Activated T-helper 17 cell treated with anti-CD3 and anti-CD28 coated beads, Interleukin-2, amount 50 U/mL, for 72 hours (primary cell): ENCODE data around the gene CHCHD10. TPM values are rescaled to one million over a fixed set of nuclear protein-coding genes. Genes with fewer than 3 reads are reported as not detected.
A peak's percentile ranks its signal among the peaks of the same experiment; 100 is the strongest.

Experiments
- ATAC-seq: fragments of 150-1000 bp; cut with Tn5 transposase; replicated peaks from 2 replicates; pipeline ENCODE4 v1.10.0; 2021; ENCODE audit warnings: mild to moderate bottlenecking, moderate library complexity
- H3K27ac Mint-ChIP-seq: one replicate; pipeline ENCODE4 v1.8.0; 2022; ENCODE audit warnings: mixed read lengths
- H3K27me3 Mint-ChIP-seq: one replicate; pipeline ENCODE4 v1.8.0; 2022; ENCODE audit warnings: mixed read lengths
- H3K36me3 Mint-ChIP-seq: one replicate; pipeline ENCODE4 v1.8.0; 2022; ENCODE audit warnings: low read depth, mild to moderate bottlenecking, mixed read lengths
- H3K4me1 Mint-ChIP-seq: one replicate; pipeline ENCODE4 v1.8.0; 2022; ENCODE audit warnings: mixed read lengths
- H3K4me3 Mint-ChIP-seq: one replicate; pipeline ENCODE4 v1.8.0; 2022; ENCODE audit warnings: mild to moderate bottlenecking, mixed read lengths
- H3K9me3 Mint-ChIP-seq: one replicate; pipeline ENCODE4 v1.8.0; 2022; ENCODE audit warnings: mixed read lengths
- total RNA-seq, 2 donors: library from RNA; stranded (reverse); gene quantifications; one replicate each; pipeline ENCODE4 v1.2.3, GENCODE V29; 2022

The CHCHD10 gene
- total RNA-seq, 2 donors from 2014 or later = 49.6 to 104 TPM

- ATAC-seq = no peak
Measured at GRCh38 chr22:23781511-23782183, 13.9 kb upstream of the CHCHD10 start.

DNA sequence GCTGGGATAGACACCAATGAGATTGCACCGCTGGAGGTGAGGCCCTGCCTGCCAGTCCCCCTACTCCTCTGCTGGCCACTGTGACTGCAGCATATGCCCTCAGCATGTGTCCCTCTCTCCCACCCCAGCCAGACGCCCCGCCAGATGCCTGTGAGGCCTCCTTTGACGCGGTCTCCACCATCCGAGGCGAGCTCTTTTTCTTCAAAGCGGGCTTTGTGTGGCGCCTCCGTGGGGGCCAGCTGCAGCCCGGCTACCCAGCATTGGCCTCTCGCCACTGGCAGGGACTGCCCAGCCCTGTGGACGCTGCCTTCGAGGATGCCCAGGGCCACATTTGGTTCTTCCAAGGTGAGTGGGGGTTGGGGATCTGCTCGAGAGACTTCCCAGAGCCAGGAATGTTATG is 13.3 kb upstream of the CHCHD10 start:
- Mint-ChIP-seq H3K36me3 (no peaks in the 10 kb centered on the region), H3K4me3 (no peak overlapping the region), H3K9me3 (no peaks in the 10 kb centered on the region), H3K4me1 (no peaks in the 10 kb centered on the region), H3K27ac (peak overlapping the region; percentile 16), H3K27me3 (no peaks in the 10 kb centered on the region)
- no peak for ATAC-seq

More at GRCh38 chr22:23781511-23782183, 13.9 kb upstream of the CHCHD10 start:
- Mint-ChIP-seq H3K4me1 (no peaks in the 10 kb centered on the region), H3K36me3 (no peaks in the 10 kb centered on the region), H3K4me3 (no peak overlapping the region), H3K27me3 (no peaks in the 10 kb centered on the region), H3K27ac (peak overlapping the region; percentile 16), H3K9me3 (no peaks in the 10 kb centered on the region)

DNA sequence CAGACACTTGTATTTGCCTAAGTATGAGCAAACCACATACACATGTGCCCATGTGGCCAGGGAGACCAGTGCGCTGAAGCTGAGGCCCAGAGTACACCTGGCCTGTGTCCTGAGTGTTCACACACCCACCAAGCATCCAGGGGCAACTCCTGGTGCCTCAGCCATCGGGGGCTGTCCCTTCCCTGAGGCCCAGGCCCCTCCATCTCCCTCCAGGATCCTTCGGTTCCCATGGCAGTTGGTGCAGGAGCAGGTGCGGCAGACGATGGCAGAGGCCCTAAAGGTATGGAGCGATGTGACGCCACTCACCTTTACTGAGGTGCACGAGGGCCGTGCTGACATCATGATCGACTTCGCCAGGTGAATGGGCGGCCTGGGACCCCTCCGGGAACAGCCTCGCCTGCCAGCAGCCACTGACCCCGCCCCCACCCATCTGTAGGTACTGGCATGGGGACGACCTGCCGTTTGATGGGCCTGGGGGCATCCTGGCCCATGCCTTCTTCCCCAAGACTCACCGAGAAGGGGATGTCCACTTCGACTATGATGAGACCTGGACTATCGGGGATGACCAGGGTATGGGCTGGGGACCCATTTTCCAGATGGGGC is 12.5 kb upstream of the CHCHD10 start:
- Mint-ChIP-seq H3K4me1 (no peaks in the 10 kb centered on the region), H3K27ac (no peak overlapping the region), H3K36me3 (no peaks in the 10 kb centered on the region), H3K4me3 (no peak overlapping the region), H3K27me3 (no peaks in the 10 kb centered on the region), H3K9me3 (no peaks in the 10 kb centered on the region)
- no peak for ATAC-seq

- H3K9me3 Mint-ChIP-seq = no peaks in the 10 kb centered on the region
- H3K36me3 Mint-ChIP-seq = no peaks in the 10 kb centered on the region
- H3K4me1 Mint-ChIP-seq = no peaks in the 10 kb centered on the region
- no peak overlapping the region for H3K4me3 Mint-ChIP-seq
- no peak for ATAC-seq
- no peaks in the 10 kb centered on the region for H3K27me3 Mint-ChIP-seq
- H3K27ac Mint-ChIP-seq = peak overlapping the region; percentile 51
Measured at GRCh38 chr22:23779731-23780130, 12.0 kb upstream of the CHCHD10 start.

DNA sequence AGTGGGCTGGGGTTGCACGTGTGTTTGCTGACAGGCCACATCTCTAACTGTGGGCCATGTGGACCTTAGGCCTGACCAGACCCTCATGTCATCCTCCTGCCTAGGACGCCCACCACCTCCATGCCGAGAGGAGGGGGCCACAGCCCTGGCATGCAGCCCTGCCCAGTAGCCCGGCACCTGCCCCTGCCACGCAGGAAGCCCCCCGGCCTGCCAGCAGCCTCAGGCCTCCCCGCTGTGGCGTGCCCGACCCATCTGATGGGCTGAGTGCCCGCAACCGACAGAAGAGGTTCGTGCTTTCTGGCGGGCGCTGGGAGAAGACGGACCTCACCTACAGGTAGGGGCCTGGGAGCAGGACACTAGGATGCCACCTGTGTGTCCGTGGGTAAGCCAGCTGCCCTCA is 11.3 kb upstream of the CHCHD10 start:
- Mint-ChIP-seq H3K27ac (no peak overlapping the region), H3K9me3 (no peaks in the 10 kb centered on the region), H3K27me3 (no peaks in the 10 kb centered on the region), H3K4me1 (no peaks in the 10 kb centered on the region), H3K4me3 (no peak overlapping the region), H3K36me3 (no peaks in the 10 kb centered on the region)
- no peak for ATAC-seq

DNA sequence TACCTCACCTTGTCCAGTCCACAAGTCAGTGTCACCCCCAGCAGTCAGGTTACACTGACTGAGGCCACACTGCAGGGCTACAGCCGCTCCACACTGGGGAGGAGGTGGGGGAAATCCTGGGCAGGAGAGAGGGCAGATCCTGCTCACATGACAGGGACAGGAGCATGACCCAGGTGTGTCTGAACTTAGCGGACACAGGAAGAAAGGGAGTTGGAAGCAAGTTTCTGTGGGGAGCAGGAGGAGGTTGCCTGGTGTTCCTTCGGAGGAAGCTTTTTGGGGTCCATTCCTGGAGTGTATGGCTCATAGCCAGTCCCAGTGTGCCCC is 10.8 kb upstream of the CHCHD10 start:
- no peaks in the 10 kb centered on the region for H3K27me3 Mint-ChIP-seq
- no peaks in the 10 kb centered on the region for H3K9me3 Mint-ChIP-seq
- no peaks in the 10 kb centered on the region for H3K4me1 Mint-ChIP-seq
- no peak overlapping the region for H3K4me3 Mint-ChIP-seq
- H3K36me3 Mint-ChIP-seq = no peaks in the 10 kb centered on the region
- no peak overlapping the region for H3K27ac Mint-ChIP-seq
- no peak for ATAC-seq

GRCh38 chr22:23777776-23778576 is 10.2 kb upstream of the CHCHD10 start:
- ATAC-seq = no peak
- no peak overlapping the region for H3K4me3 Mint-ChIP-seq

GRCh38 chr22:23775779-23776375 is 8.1 kb upstream of the CHCHD10 start:
- H3K4me1 Mint-ChIP-seq = no peaks in the 10 kb centered on the region
- no peak for ATAC-seq
- H3K27me3 Mint-ChIP-seq = no peaks in the 10 kb centered on the region
- H3K27ac Mint-ChIP-seq = no peak overlapping the region
- no peaks in the 10 kb centered on the region for H3K9me3 Mint-ChIP-seq
- H3K36me3 Mint-ChIP-seq = no peaks in the 10 kb centered on the region
- H3K4me3 Mint-ChIP-seq = no peak overlapping the region

More at GRCh38 chr22:23777776-23778576, 10.2 kb upstream of the CHCHD10 start:
- Mint-ChIP-seq H3K9me3 (no peaks in the 10 kb centered on the region), H3K27me3 (no peaks in the 10 kb centered on the region), H3K4me1 (no peaks in the 10 kb centered on the region), H3K36me3 (no peaks in the 10 kb centered on the region), H3K27ac (no peak overlapping the region)

GRCh38 chr22:23774922-23775436 is 7.2 kb upstream of the CHCHD10 start:
- ATAC-seq = no peak
- Mint-ChIP-seq H3K27ac (no peak overlapping the region), H3K9me3 (no peaks in the 10 kb centered on the region), H3K36me3 (no peaks in the 10 kb centered on the region), H3K4me1 (no peaks in the 10 kb centered on the region), H3K27me3 (no peaks in the 10 kb centered on the region), H3K4me3 (no peak overlapping the region)

GRCh38 chr22:23774114-23774921 is 6.5 kb upstream of the CHCHD10 start:
- Mint-ChIP-seq H3K27ac (no peak overlapping the region), H3K4me3 (no peak overlapping the region), H3K27me3 (no peaks in the 10 kb centered on the region), H3K36me3 (no peaks in the 10 kb centered on the region), H3K4me1 (no peaks in the 10 kb centered on the region), H3K9me3 (no peaks in the 10 kb centered on the region)
- ATAC-seq = no peak

GRCh38 chr22:23773483-23774113 is 5.8 kb upstream of the CHCHD10 start:
- no peak for ATAC-seq
- Mint-ChIP-seq H3K9me3 (no peaks in the 10 kb centered on the region), H3K27ac (no peak overlapping the region), H3K27me3 (no peaks in the 10 kb centered on the region), H3K4me3 (peak overlapping the region; percentile 25), H3K4me1 (no peaks in the 10 kb centered on the region), H3K36me3 (no peaks in the 10 kb centered on the region)

- H3K27me3 Mint-ChIP-seq = no peaks in the 10 kb centered on the region
- H3K27ac Mint-ChIP-seq = no peak within 1 kb of the TSS
- no peaks in the 10 kb centered on the region for H3K36me3 Mint-ChIP-seq
- no peaks in the 10 kb centered on the region for H3K4me1 Mint-ChIP-seq
- peak; percentile 60 for ATAC-seq
- H3K9me3 Mint-ChIP-seq = no peaks in the 10 kb centered on the region
- peak within 1 kb of the TSS; percentile 55 for H3K4me3 Mint-ChIP-seq
Measured at GRCh38 chr22:23772649-23773473, 5.1 kb upstream of the CHCHD10 start, which contains the start of gene MMP11. MMP11 (plus strand) TSS chr22:23772849; CDS start chr22:23772871, 22 bp downstream.

DNA sequence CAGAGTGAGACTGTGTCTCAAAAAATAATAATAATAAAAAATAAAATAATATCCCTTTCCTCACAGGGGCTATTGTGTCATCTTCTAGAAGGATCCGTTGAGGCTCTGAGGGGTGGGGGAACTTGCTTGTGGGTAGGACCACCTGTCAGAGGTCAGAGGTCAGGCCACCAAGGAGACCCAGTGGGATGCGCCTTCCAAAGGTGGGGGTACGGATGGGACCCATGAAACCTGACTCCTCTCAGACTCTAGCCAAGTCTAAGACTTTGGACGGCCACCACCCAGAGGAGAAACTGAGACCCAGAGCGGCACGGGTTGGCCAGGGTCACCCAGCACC is 4.5 kb upstream of the CHCHD10 start:
- Mint-ChIP-seq H3K4me3 (peak overlapping the region; percentile 55), H3K36me3 (no peaks in the 10 kb centered on the region), H3K27me3 (no peaks in the 10 kb centered on the region), H3K27ac (no peak overlapping the region), H3K9me3 (no peaks in the 10 kb centered on the region), H3K4me1 (no peaks in the 10 kb centered on the region)
- no peak for ATAC-seq
